Suppressor macrophage treated with lipopolysaccharide for 1 hour (primary cell): ENCODE data around the gene NSDHL.

Experiments
- DNase-seq, 3 donors: peaks; one replicate each; pipeline ENCODE4 v3.0.0-alpha.2; 2020 to 2022

The NSDHL gene

DNA sequence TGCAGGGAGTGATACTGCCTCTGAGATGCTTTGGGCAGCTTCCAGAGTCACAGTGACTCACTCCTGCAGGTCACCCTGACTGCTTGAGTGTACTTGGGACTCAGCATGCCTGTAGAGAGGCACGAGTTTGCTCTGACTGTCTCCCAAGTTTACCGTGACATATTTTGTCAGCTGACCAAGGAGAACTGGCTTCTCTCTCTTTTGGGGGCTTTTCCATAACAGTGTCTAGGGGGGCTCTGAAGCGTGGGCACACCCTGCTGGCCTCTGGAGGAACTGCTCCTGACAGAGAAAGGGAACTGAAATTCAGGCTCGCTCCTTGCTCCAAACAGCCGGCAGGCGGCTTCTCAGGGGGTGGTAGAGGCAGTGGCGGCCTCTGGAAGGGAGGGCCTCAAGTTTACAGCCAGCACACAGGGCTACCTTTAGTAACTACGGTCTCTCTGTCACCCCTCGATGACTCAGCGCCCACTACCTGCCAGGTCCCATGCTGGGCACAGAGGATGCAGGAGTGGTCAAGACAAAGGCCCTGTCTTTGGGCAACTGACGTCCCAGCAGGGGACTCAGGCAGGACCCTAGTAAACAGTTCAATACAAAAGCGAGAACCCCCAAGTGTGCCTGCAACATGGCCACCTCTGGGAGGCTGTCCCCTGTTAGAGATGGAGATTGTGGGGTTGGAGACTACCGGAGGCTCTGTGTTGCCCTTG lies 84.8 kb downstream of the NSDHL start:
- peak; percentile 66 to 73 (median 72) for DNase-seq

DNA sequence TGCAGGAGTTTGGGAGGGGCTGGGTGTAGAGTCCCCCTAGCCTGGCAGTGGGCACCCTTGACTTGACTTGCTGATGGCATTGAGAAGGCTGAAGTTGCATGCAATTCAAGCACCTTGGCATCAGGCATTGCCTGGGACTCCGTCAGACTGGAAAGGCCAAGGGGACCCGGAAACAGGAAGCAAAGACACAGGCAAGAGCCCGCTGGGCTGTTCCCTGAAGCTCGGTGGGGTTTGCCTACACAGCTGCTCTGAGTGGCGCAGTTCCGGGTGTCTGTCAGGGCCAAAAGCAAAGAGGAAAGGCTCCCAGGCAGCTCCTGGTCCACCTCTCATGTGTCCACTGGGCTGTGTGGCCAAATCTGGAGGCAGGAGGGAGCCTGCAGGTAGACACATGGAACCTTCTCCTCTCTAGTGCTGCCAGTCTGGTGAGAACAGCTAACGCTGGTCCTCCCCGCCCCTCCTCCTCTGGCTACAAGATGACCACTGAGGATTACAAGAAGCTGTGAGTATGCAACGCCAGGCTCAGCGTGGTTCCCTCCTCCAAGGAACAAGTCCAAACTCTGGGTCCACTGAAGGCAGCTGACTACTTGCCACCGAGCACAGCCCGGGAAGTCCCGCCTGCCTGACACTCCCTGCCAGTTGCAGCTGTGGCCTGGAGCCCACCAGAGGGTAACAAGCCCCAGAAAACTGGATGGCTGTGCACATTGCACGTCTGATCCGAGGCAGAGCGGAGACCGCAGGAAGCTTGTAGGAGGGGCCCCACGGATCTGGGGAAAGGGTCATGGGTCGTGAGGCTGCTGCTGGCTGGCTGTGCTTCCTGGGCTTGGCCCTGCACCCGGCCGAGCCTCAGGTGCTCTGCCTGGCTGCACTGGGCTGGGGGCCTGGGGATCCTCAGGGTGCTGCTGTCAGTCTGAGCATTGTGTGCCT lies 87.1 kb downstream of the NSDHL start:
- DNase-seq, result peak; percentile 47 to 55 (median 51)

DNA sequence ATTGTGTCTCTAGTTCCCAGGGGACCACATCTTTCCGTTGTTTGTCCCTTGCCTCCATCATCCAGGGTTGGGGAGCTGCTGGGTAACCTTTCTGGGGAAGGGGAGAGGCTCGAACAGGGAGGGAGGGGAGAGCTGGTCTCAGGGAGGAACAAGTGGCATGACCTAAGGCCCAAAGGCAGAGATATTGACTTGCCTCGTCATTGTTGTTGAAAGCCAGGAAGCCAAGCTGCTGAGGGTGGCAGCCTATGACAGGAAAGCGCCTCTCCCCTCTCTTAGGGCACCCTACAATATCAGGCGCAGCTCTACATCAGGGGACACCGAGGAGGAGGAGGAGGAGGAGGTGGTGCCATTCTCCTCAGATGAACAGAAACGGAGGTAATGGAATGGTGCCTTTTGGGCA lies 87.8 kb downstream of the NSDHL start:
- DNase-seq, result no peak
